K562 (cell line): ENCODE results near the gene PFKL. TPM values are rescaled to one million over a fixed set of nuclear protein-coding genes. Genes with fewer than 3 reads are reported as not detected.

ENCODE experiments used
- ATAC-seq: fragments of 200-7000 bp; cut with Tn5 transposase; 3 replicates; pipeline ENCODE4 v1.9.1; 2020; ENCODE audit warnings: moderate library complexity
- BruUV-seq: library from RNA; stranded (reverse); fragments of 400-500 nt; replicated peaks from 2 replicates; lab custom pipeline; 2021; lab: Mats Ljungman, UMichigan
- CTCF ChIA-PET: fragments of 300-600 bp; formaldehyde crosslinking; extraction: SDS; loops from one replicate; lab custom pipeline; 2021; ENCODE audit warnings: low intra/inter-chr PET ratio; lab: Yijun Ruan, JAX
- POLR2A ChIA-PET: fragments of 300-600, 350-650 bp; sonication (Branson Sonifier 250); formaldehyde crosslinking; extraction: SDS; loops from one replicate; lab custom pipeline; 2021; ENCODE audit warnings: antibody characterized with exemption, inconsistent platforms; lab: Yijun Ruan, JAX
- DNase-seq, 4 experiments: peaks; one replicate each; pipeline versions ENCODE4 v3.0.0 to v3.0.0-alpha.2; 2011 to 2018; ENCODE audit warnings: low spot score in 3 of 4, mixed read lengths in 3 of 4; ENCODE audit errors: extremely low read depth in 1 of 4
- FAIRE-seq: peaks from 2 replicates; lab custom pipeline; 2011; peaks lifted over from hg19 to GRCh38; lab: Jason Lieb, UNC
- H2AFZ ChIP-seq: 2 replicates; pipeline ENCODE4 v1.6.0; 2011; ENCODE audit warnings: low read depth, low read length, control low read depth, inconsistent platforms
- H3K27ac ChIP-seq: fragments of 200-600 bp; 3 replicates; pipeline ENCODE4 v1.8.0; 2011; ENCODE audit warnings: low read depth, mild to moderate bottlenecking, control low read depth, inconsistent platforms, low read length, moderate library complexity, mixed read lengths; ENCODE audit errors: extremely low read depth
- H3K27me3 ChIP-seq, 2 experiments: fragments of 300-600 bp in 1 of 2; 2 replicates in 1 of 2; 3 replicates in 1 of 2; pipeline versions ENCODE4 v1.6.0 to v1.8.0; 2011; ENCODE audit warnings: inconsistent platforms in 2 of 2, low read length in 2 of 2, mild to moderate bottlenecking in 1 of 2, mixed read lengths in 1 of 2, moderate library complexity in 1 of 2; ENCODE audit not compliant: control insufficient read depth in 2 of 2, insufficient read depth in 2 of 2
- H3K36me3 ChIP-seq: fragments of 300-600 bp; 3 replicates; pipeline ENCODE4 v1.8.0; 2011; ENCODE audit warnings: mild to moderate bottlenecking, low read length, inconsistent platforms; ENCODE audit not compliant: control insufficient read depth, insufficient read depth
- H3K4me1 ChIP-seq, 2 experiments: fragments of 200-600 bp in 1 of 2; replicated peaks in 1 of 2; 2 replicates in 1 of 2; 3 replicates in 1 of 2; pipeline versions ENCODE4 v1.5.1 to v1.8.0; 2011; ENCODE audit warnings: inconsistent platforms in 2 of 2, low read length in 2 of 2, mild to moderate bottlenecking in 1 of 2, mixed read lengths in 1 of 2, moderate library complexity in 1 of 2; ENCODE audit not compliant: control insufficient read depth in 2 of 2, insufficient read depth in 2 of 2
- H3K4me2 ChIP-seq: 2 replicates; pipeline ENCODE4 v1.6.1; 2011; ENCODE audit warnings: low read length, control low read depth, inconsistent platforms, mixed read lengths; ENCODE audit not compliant: insufficient read depth
- H3K4me3 ChIP-seq: fragments of 200-600 bp; sonication (generic), shearing (Covaris generic); 2 replicates; pipeline ENCODE4 v1.5.1; 2016; ENCODE audit warnings: control low read depth, inconsistent platforms
- H3K79me2 ChIP-seq: fragments of 200-600 bp; 3 replicates; pipeline ENCODE4 v1.8.0; 2011; ENCODE audit warnings: low read length, inconsistent platforms; ENCODE audit not compliant: control insufficient read depth, insufficient read depth
- H3K9ac ChIP-seq, 2 experiments: 2 replicates each; pipeline versions ENCODE4 v1.6.0 to v1.6.1; 2011; ENCODE audit warnings: low read depth in 2 of 2, low read length in 2 of 2, control low read depth in 1 of 2, inconsistent platforms in 1 of 2, mild to moderate bottlenecking in 1 of 2, mixed read lengths in 1 of 2; ENCODE audit not compliant: insufficient read depth in 1 of 2
- H3K9me1 ChIP-seq: one replicate; pipeline ENCODE4 v1.6.0; 2011; ENCODE audit warnings: inconsistent platforms, mild to moderate bottlenecking, low read length, moderate library complexity; ENCODE audit not compliant: control insufficient read depth, insufficient read depth
- H3K9me3 ChIP-seq: replicated peaks from 2 replicates; pipeline ENCODE4 v1.5.1; 2011; ENCODE audit warnings: low read depth, low read length, inconsistent platforms; ENCODE audit not compliant: control insufficient read depth, insufficient read depth
- H4K20me1 ChIP-seq: replicated peaks from 2 replicates; pipeline ENCODE4 v1.6.1; 2011; ENCODE audit warnings: low read length, inconsistent platforms, mixed read lengths; ENCODE audit not compliant: control insufficient read depth, insufficient read depth
- POLR2A ChIP-seq: fragments of 450-650 bp; conservative IDR thresholded peaks from 2 replicates; pipeline ENCODE4 v1.6.1; 2016
- POLR2G ChIP-seq: fragments of 200-400 bp; formaldehyde crosslinking; IDR thresholded peaks from 2 replicates; pipeline ENCODE4 v1.6.1; 2017; ENCODE audit warnings: low read depth, mild to moderate bottlenecking, antibody characterized with exemption, low read length, moderate library complexity
- ZBTB33 ChIP-seq: sonication (generic); formaldehyde crosslinking; IDR thresholded peaks from 2 replicates; pipeline ENCODE4 v1.8.1; 2023; ENCODE audit warnings: mild to moderate bottlenecking, missing genetic modification reagents
- whole genome bisulfite sequencing: fragments of 100-300 bp; shearing (Covaris generic); methylation state at CpG from one replicate; pipeline ENCODE4 v1.1.6; 2016; ENCODE audit warnings: low coverage, mixed read lengths; ENCODE audit not compliant: insufficient coverage; ENCODE audit errors: missing lambda C conversion rate; 5-methylcytosine and 5-hydroxymethylcytosine counted together
- in situ Hi-C: fragments of 300-500 bp; cut with MboI; formaldehyde crosslinking; loops from 4 replicates; pipeline ENCODE4 v1.15.0; 2018; ENCODE audit warnings: inconsistent platforms, mixed read lengths
- intact Hi-C: fragments of 100-400 bp; cut with micrococcal nuclease; formaldehyde crosslinking; loops from 2 replicates; pipeline ENCODE4 v1.14.2; 2022
- polyA plus RNA-seq, 8 experiments: library from polyadenylated mRNA; depleted of rRNA in 4 of 8; stranded (reverse) in 5 of 8; unstranded in 3 of 8; fragments of >200 nt; fragmentation: Nextera tagmentation in 2 of 8; fragmentation: Illumina TruSeq in 1 of 8; extraction: Ambion mirVana in 2 of 8; extraction: Trizol in 1 of 8; gene quantifications; 2 replicates each; pipeline versions ENCODE4 v1.2.1 to v1.2.3, GENCODE V29; 2011 to 2014; ENCODE audit warnings: inconsistent platforms in 1 of 8, missing spikeins in 1 of 8
- total RNA-seq, 7 experiments: library from RNA; depleted of rRNA in 6 of 7; stranded (reverse); fragments of >200 nt in 6 of 7; fragmentation: Illumina TruSeq in 2 of 7; extraction: Trizol in 2 of 7; gene quantifications; 2 replicates each; pipeline versions ENCODE4 v1.2.1 to v1.2.3, GENCODE V29; 2011 to 2021; ENCODE audit warnings: low replicate concordance in 1 of 7
- TF ChIP-seq, protein P1 (sequence below): fragments of 450-650 bp; IDR thresholded peaks from 2 replicates; pipeline ENCODE4 v1.6.1; 2016; ENCODE audit warnings: borderline replicate concordance

The PFKL gene
- total and polyA plus RNA-seq, 9 of the 15 experiments (the other 6 are each of a cell fraction or from before 2014, with no cell fraction given), result 1.1 to 124 (median 45.6) TPM

DNA sequence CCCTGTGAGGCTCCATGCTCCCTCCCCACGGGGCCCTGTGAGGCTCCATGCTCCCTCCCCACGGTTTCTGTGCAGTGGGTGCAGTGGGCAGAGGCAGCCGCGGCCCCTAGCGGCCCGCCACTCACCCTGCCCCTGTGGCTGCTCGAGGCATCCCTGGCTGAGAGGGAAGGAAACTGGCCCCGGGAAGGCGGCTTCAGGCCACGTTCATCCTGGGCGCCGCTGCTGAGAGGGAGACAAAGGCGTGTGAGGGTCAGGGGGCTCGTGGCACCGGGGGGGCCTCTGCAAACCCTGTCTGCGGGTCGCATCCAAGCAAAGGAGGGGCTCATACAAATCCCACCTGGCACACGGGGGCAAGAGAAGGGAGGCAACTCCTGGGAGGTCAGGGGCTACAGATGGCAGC is 30.8 kb downstream of the PFKL start:
- FAIRE-seq, result no peak
- WGBS, result 58% methylated on average over 15 of the region's 18 CpGs
- BruUV-seq, result no TSS peak
- ChIA-PET CTCF (no interaction called here), POLR2A (no interaction called here)
- Histone ChIP-seq H4K20me1 (peaks cover 15% of the 10 kb centered on the region), H3K36me3 (peaks cover 16% of the 10 kb centered on the region; the same call in 1 of the 3 replicates), H3K79me2 (no peaks in the 10 kb centered on the region), H3K27me3 (no peaks in the 10 kb centered on the region), H3K4me3 (no peak overlapping the region), H2AFZ (no peak overlapping the region), H3K4me2 (no peak overlapping the region), H3K9ac (peak overlapping the region in 1 of 2 experiments; percentile 68; a peak in 1 of 4 replicates), H3K9me3 (no peaks in the 10 kb centered on the region), H3K4me1 (peaks cover 0 to 70% of the 10 kb centered on the region in 2 experiments; a peak in 2 of 5 replicates), H3K27ac (no peak overlapping the region), H3K9me1 (peaks cover 7% of the 10 kb centered on the region)
- intact Hi-C loops (no loop called here), in situ Hi-C loops (no loop called here)
- ATAC-seq, result no peak
- DNase-seq, result no peak
- TF ChIP-seq, protein P1, sequence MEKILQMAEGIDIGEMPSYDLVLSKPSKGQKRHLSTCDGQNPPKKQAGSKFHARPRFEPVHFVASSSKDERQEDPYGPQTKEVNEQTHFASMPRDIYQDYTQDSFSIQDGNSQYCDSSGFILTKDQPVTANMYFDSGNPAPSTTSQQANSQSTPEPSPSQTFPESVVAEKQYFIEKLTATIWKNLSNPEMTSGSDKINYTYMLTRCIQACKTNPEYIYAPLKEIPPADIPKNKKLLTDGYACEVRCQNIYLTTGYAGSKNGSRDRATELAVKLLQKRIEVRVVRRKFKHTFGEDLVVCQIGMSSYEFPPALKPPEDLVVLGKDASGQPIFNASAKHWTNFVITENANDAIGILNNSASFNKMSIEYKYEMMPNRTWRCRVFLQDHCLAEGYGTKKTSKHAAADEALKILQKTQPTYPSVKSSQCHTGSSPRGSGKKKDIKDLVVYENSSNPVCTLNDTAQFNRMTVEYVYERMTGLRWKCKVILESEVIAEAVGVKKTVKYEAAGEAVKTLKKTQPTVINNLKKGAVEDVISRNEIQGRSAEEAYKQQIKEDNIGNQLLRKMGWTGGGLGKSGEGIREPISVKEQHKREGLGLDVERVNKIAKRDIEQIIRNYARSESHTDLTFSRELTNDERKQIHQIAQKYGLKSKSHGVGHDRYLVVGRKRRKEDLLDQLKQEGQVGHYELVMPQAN, result no peak
- TF ChIP-seq POLR2A (peak; percentile 7; the same call in 1 of the 2 replicates), ZBTB33 (CRISPR knock-in tag) (peak; percentile 76), POLR2G (peak; percentile 58)
